Keratinocyte (primary cell): ENCODE measurements around the gene ZNF804A.

ENCODE experiments used
- CTCF ChIP-seq, 3 experiments: IDR thresholded peaks in 1 of 3; conservative IDR thresholded peaks in 1 of 3; optimal IDR thresholded peaks in 1 of 3; 2 replicates in 2 of 3; 3 replicates in 1 of 3; pipeline versions ENCODE3 to v1.5.1; 2011; ENCODE audit warnings: low read length in 3 of 3, mild to moderate bottlenecking in 3 of 3, moderate library complexity in 2 of 3, control low read depth in 1 of 3, inconsistent platforms in 1 of 3; ENCODE audit not compliant: insufficient read depth in 2 of 3; ENCODE audit errors: extremely low read depth in 1 of 3
- EZH2 ChIP-seq: IDR thresholded peaks from one replicate; pipeline ENCODE4 v1.6.1; 2012; ENCODE audit warnings: inconsistent platforms, mild to moderate bottlenecking, low read length, moderate library complexity

GRCh38 chr2:184646177-184646576 lies 47.8 kb downstream of the ZNF804A start:
- TF ChIP-seq CTCF (optimal IDR thresholded peaks at IDR 0.05 in 1 of 3, IDR thresholded peaks at IDR 0.05 in 1 of 3, conservative IDR thresholded peaks at IDR 0.05 in 1 of 3; ENCODE audit: extremely low read depth in 1 of 3, insufficient read depth in 2 of 3, low read length in 3 of 3) (no peak), EZH2 (no peak)
